Activated T-cell treated with anti-CD3 and anti-CD28 coated beads, Interleukin-2, amount 50 U/mL, for 72 hours (primary cell): ENCODE results near the gene SOD1. TPM values are rescaled to one million over a fixed set of nuclear protein-coding genes. Genes with fewer than 3 reads are reported as not detected.

Experiments
- ATAC-seq, 2 donors: fragments of 150-1000 bp; cut with Tn5 transposase; replicated peaks in 1 of 2; 2 replicates each; pipeline ENCODE4 v1.10.0; 2021; ENCODE audit warnings: moderate library complexity in 2 of 2, mild to moderate bottlenecking in 1 of 2
- DNase-seq, 2 donors: peaks; one replicate each; pipeline ENCODE4 v3.0.0; 2021 to 2022; ENCODE audit warnings: mixed read lengths in 1 of 2
- H3K27ac Mint-ChIP-seq: one replicate; pipeline ENCODE4 v1.8.0; 2022; ENCODE audit warnings: mild to moderate bottlenecking, moderate library complexity, mixed read lengths
- H3K27me3 Mint-ChIP-seq: one replicate; pipeline ENCODE4 v1.8.0; 2022; ENCODE audit warnings: low read depth, mixed read lengths
- H3K36me3 Mint-ChIP-seq, 2 donors: one replicate each; pipeline ENCODE4 v1.8.0; 2022; ENCODE audit warnings: mixed read lengths in 2 of 2, mild to moderate bottlenecking in 1 of 2; ENCODE audit not compliant: insufficient read depth in 2 of 2
- H3K4me1 Mint-ChIP-seq: one replicate; pipeline ENCODE4 v1.8.0; 2022; ENCODE audit warnings: low read depth, mixed read lengths
- H3K4me3 Mint-ChIP-seq, 2 donors: one replicate each; pipeline ENCODE4 v1.8.0; 2022; ENCODE audit warnings: mild to moderate bottlenecking in 2 of 2, mixed read lengths in 2 of 2, moderate library complexity in 2 of 2
- H3K9me3 Mint-ChIP-seq, 2 donors: one replicate each; pipeline ENCODE4 v1.8.0; 2022; ENCODE audit warnings: mixed read lengths in 2 of 2
- total RNA-seq, 2 donors: library from RNA; stranded (reverse); gene quantifications; one replicate each; pipeline ENCODE4 v1.2.3, GENCODE V29; 2022

Gene SOD1
- total RNA-seq, 2 donors from 2014 or later, result 106 to 114 TPM

DNA sequence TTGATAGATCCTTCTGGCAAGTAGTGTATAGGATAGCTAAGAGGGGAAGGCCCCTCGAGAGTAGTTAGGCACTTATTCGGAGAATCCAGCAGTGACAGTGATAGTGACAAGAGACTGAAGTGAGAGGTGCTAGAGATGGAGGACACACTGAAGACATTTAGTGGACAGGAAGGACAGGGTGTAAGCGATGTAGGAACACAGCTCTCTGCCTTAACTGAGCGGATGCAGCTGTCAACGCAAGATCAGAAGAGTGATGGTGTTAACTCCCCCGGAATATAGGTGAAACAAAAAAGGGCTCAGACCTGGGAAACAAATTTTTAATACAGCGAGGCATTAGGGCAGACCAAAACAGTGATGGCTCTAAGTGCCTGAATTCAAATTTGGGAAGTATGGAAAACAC, 15.8 kb downstream of the SOD1 start:
- Mint-ChIP-seq H3K4me3 (no peak overlapping the region), H3K36me3 (peaks cover 3 to 7% of the 10 kb centered on the region in 2 donors), H3K9me3 (no peaks in the 10 kb centered on the region), H3K27ac (no peak overlapping the region), H3K4me1 (peaks cover 5% of the 10 kb centered on the region), H3K27me3 (no peaks in the 10 kb centered on the region)
- DNase-seq (no peak), ATAC-seq (no peak)

DNA sequence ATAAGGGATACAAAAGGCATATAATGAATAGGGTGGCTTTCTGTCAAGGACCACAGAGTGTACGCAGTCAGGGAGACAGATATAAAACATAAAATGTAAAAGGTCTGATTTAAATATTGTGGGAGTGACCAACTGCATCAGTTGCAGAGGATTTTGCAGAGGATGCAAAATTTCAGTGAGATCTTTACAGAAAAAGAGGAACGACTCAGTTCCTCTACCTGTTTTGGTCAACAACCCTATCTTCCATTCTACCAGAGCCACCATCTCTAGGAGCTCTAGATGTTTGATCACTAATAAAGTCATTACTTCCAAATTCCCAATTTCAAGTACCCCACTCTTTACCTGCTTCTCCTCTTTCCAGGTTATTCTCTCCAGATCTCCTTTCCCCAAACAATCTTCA, 16.5 kb downstream of the SOD1 start:
- Mint-ChIP-seq H3K4me3 (no peak overlapping the region), H3K4me1 (no peaks in the 10 kb centered on the region), H3K36me3 (peaks cover 3% of the 10 kb centered on the region in 2 donors), H3K9me3 (no peaks in the 10 kb centered on the region), H3K27me3 (no peaks in the 10 kb centered on the region), H3K27ac (no peak overlapping the region)
- DNase-seq (no peak), ATAC-seq (no peak)

DNA sequence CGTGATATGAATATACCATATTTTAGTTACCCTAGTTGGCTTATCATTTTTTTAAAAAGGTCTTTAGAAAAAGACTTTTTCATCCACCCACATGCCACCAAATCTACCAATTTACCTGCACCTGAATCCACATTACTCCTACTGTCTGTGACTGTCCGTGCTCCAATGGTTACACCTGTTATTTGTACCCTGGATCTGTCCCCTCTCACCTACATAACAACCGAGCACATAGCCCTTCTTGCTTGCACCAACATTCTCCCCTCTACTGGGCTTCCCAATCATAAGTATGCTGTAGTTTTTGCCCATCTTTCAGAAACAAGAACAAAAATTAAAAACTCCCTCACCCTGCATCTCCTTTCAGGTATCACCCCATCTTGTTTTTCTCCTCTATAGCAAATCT, 17.6 kb downstream of the SOD1 start:
- Mint-ChIP-seq H3K4me3 (no peak overlapping the region), H3K36me3 (peaks cover 0 to 4% of the 10 kb centered on the region in 2 donors), H3K27ac (no peak overlapping the region), H3K27me3 (no peaks in the 10 kb centered on the region), H3K4me1 (no peaks in the 10 kb centered on the region), H3K9me3 (no peaks in the 10 kb centered on the region)
- ATAC-seq (no peak), DNase-seq (no peak)

GRCh38 chr21:31678478-31678877, 19.0 kb downstream of the SOD1 start:
- Mint-ChIP-seq H3K4me3 (no peak overlapping the region), H3K9me3 (no peaks in the 10 kb centered on the region), H3K27me3 (no peaks in the 10 kb centered on the region), H3K4me1 (no peaks in the 10 kb centered on the region), H3K27ac (no peak overlapping the region), H3K36me3 (peaks cover 0 to 4% of the 10 kb centered on the region in 2 donors)
- DNase-seq, result no peak
- no peak for ATAC-seq

GRCh38 chr21:31682620-31683019, 23.1 kb downstream of the SOD1 start:
- Mint-ChIP-seq H3K4me1 (no peaks in the 10 kb centered on the region), H3K36me3 (peaks cover 2 to 14% of the 10 kb centered on the region in 2 donors), H3K9me3 (no peaks in the 10 kb centered on the region), H3K4me3 (no peak overlapping the region), H3K27me3 (no peaks in the 10 kb centered on the region), H3K27ac (no peak overlapping the region)
- no peak for ATAC-seq
- DNase-seq, result no peak

DNA sequence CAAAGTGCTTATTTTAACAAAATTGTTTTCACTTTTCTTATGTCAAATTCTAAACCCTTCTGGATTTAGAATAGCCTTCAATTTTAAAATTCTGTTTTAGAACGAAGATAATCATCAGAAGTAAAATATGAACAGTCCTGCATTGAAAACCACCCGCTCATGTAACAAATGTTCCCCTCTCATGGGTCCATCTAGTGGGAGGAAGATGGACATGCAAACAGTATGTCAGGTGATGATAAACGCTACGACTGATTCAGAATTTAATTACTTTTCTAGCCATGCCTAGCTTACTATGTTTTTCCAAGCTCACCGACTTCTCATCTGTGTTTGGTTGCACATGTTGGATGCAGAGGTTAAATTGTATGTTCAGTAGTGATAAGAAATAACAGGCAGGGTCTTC, 23.5 kb downstream of the SOD1 start:
- no peak overlapping the region for H3K4me3 Mint-ChIP-seq
- H3K4me1 Mint-ChIP-seq, result no peaks in the 10 kb centered on the region
- H3K36me3 Mint-ChIP-seq, result peaks cover 2 to 15% of the 10 kb centered on the region in 2 donors
- no peak for ATAC-seq
- no peaks in the 10 kb centered on the region for H3K9me3 Mint-ChIP-seq
- DNase-seq, result no peak
- no peaks in the 10 kb centered on the region for H3K27me3 Mint-ChIP-seq
- no peak overlapping the region for H3K27ac Mint-ChIP-seq

- H3K4me3 Mint-ChIP-seq, result no peak overlapping the region
- ATAC-seq (no peak), DNase-seq (no peak)
- H3K36me3 Mint-ChIP-seq, result peaks cover 4 to 20% of the 10 kb centered on the region in 2 donors
- no peak overlapping the region for H3K27ac Mint-ChIP-seq
- no peaks in the 10 kb centered on the region for H3K4me1 Mint-ChIP-seq
- H3K9me3 Mint-ChIP-seq, result no peaks in the 10 kb centered on the region
- H3K27me3 Mint-ChIP-seq, result no peaks in the 10 kb centered on the region
These were observed 25.4 kb downstream of the SOD1 start for GRCh38 chr21:31684918-31685317.

GRCh38 chr21:31686272-31686915, 26.9 kb downstream of the SOD1 start:
- no peak for ATAC-seq

DNA sequence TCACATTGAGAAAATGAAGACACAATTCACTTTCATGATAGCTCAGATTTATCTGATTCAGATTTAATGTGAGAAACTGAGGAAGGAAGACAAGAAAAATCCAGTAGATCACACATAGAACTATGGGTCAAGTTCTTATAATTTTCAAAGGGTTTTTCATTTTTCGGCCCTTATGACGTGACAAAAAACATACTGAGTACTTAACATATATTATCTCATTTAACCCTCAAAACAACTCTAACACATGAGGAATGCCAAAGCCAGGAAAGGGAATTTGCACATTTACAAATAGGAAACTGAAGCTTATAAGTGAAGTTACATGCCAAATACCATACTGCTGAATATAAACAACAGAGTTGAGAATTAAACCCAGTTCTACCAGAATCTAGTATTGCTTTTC, 27.6 kb downstream of the SOD1 start:
- no peak overlapping the region for H3K4me3 Mint-ChIP-seq
- no peak for ATAC-seq
- H3K9me3 Mint-ChIP-seq, result no peaks in the 10 kb centered on the region
- peaks cover 4 to 26% of the 10 kb centered on the region in 2 donors for H3K36me3 Mint-ChIP-seq
- H3K27ac Mint-ChIP-seq, result peak overlapping the region; percentile 48
- DNase-seq, result no peak
- no peaks in the 10 kb centered on the region for H3K4me1 Mint-ChIP-seq
- H3K27me3 Mint-ChIP-seq, result no peaks in the 10 kb centered on the region

More at GRCh38 chr21:31686272-31686915, 26.9 kb downstream of the SOD1 start:
- H3K4me3 Mint-ChIP-seq, result no peak overlapping the region
- DNase-seq, result no peak
- H3K4me1 Mint-ChIP-seq, result no peaks in the 10 kb centered on the region
- no peaks in the 10 kb centered on the region for H3K9me3 Mint-ChIP-seq
- H3K36me3 Mint-ChIP-seq, result peaks cover 4 to 26% of the 10 kb centered on the region in 2 donors
- H3K27me3 Mint-ChIP-seq, result no peaks in the 10 kb centered on the region
- peak overlapping the region; percentile 48 for H3K27ac Mint-ChIP-seq

- no peak overlapping the region for H3K27ac Mint-ChIP-seq
- no peak overlapping the region for H3K4me3 Mint-ChIP-seq
- no peak for ATAC-seq
- no peaks in the 10 kb centered on the region for H3K4me1 Mint-ChIP-seq
- H3K9me3 Mint-ChIP-seq, result no peaks in the 10 kb centered on the region
- no peak for DNase-seq
- peaks cover 4 to 30% of the 10 kb centered on the region in 2 donors for H3K36me3 Mint-ChIP-seq
- no peaks in the 10 kb centered on the region for H3K27me3 Mint-ChIP-seq
These were observed 29.3 kb downstream of the SOD1 start for GRCh38 chr21:31688603-31689368.

DNA sequence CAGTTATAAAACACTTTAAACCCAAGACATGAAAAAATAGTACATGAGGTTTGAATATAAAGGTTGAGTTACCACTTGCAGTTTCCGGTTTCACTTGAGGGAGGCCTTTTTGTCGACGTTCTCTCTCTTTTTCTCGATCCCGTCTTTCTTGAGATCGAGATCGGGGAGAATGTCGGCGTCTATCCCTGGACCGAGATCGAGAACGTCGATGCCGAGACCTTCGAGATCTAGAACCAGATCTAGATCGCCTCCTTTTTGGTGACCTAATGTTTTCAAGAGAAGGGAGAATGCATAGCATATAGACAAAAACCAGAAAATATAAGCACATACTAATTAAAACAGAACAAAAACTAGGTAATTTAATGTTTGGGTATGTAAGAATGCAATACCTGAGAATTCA, 33.7 kb downstream of the SOD1 start:
- DNase-seq (no peak), ATAC-seq (no peak)
- Mint-ChIP-seq H3K27ac (no peak overlapping the region), H3K27me3 (no peaks in the 10 kb centered on the region), H3K4me3 (no peak overlapping the region), H3K9me3 (no peaks in the 10 kb centered on the region), H3K4me1 (no peaks in the 10 kb centered on the region), H3K36me3 (peaks cover 5 to 38% of the 10 kb centered on the region in 2 donors)

GRCh38 chr21:31696424-31696823, 36.9 kb downstream of the SOD1 start:
- Mint-ChIP-seq H3K27me3 (no peaks in the 10 kb centered on the region), H3K4me1 (peaks cover 5% of the 10 kb centered on the region), H3K36me3 (peaks cover 8 to 34% of the 10 kb centered on the region in 2 donors), H3K9me3 (no peaks in the 10 kb centered on the region), H3K27ac (no peak overlapping the region), H3K4me3 (no peak overlapping the region)
- no peak for ATAC-seq
- no peak for DNase-seq

DNA sequence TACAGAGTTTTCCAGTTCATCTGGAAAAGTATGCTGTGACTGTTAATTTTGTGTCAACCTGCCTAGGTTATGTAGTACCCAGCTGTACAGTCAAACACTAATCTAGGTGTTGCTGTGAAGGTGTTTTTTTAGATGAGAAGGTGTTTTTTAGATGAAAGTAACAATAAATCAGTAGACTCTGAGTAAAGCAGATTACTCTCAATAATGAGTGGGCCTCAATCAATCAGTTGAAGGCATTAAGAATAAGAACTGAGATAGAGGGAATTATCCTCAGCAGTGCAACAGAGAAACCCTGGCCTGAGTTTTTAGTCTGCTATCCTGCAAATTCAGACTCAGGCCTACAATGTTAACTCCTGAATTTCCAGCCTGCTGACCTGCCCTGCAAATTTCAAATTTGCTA, 39.0 kb downstream of the SOD1 start:
- no peak overlapping the region for H3K4me3 Mint-ChIP-seq
- H3K36me3 Mint-ChIP-seq, result peaks cover 10 to 39% of the 10 kb centered on the region in 2 donors
- no peaks in the 10 kb centered on the region for H3K9me3 Mint-ChIP-seq
- ATAC-seq, result no peak
- peak overlapping the region; percentile 70 for H3K27ac Mint-ChIP-seq
- no peak for DNase-seq
- peaks cover 5% of the 10 kb centered on the region for H3K4me1 Mint-ChIP-seq
- no peaks in the 10 kb centered on the region for H3K27me3 Mint-ChIP-seq
